GF-D8 (cell line): ENCODE measurements around the gene EXOSC6.
"Not testable (repeated sequence)": the region's sequence is repeated elsewhere in the genome, so short reads cannot be mapped to it uniquely, and the experiment has no call there.

Source experiments
- DNase-seq: peaks from one replicate; lab custom pipeline; 2025; lab: John Stamatoyannopoulos, UW

Gene EXOSC6

GRCh38 chr16:70198666-70199065 lies 53.1 kb downstream of the EXOSC6 start:
- DNase-seq: not testable (repeated sequence)

GRCh38 chr16:70198230-70198629 lies 53.5 kb downstream of the EXOSC6 start:
- DNase-seq: not testable (repeated sequence)

GRCh38 chr16:70197611-70198010 lies 54.1 kb downstream of the EXOSC6 start:
- not testable (repeated sequence) for DNase-seq
